OCI-LY7 (cell line): ENCODE data around the gene RRP36. TPM values are rescaled to one million over a fixed set of nuclear protein-coding genes. Genes with fewer than 3 reads are reported as not detected.

Source experiments
- BruUV-seq: library from RNA; stranded (reverse); fragments of 400-500 nt; replicated peaks from 2 replicates; lab custom pipeline; 2021; lab: Mats Ljungman, UMichigan
- CTCF ChIA-PET: fragments of 300-600 bp; sonication (Branson Sonifier 250); formaldehyde crosslinking; loops from one replicate; lab custom pipeline; 2022; ENCODE audit warnings: antibody characterized with exemption; ENCODE audit not compliant: unreplicated experiment; lab: Charles Lee
- POLR2A ChIA-PET: fragments of 300-600 bp; sonication (Branson Sonifier 250); formaldehyde crosslinking; loops from one replicate; lab custom pipeline; 2022; ENCODE audit warnings: antibody characterized with exemption; lab: Charles Lee
- DNase-seq: peaks from one replicate; pipeline ENCODE4 v3.0.0-alpha.2; 2015; ENCODE audit warnings: low spot score
- H2AFZ ChIP-seq: fragments of 200-600 bp; sonication (generic), shearing (Covaris generic); 2 replicates; pipeline ENCODE4 v1.6.1; 2014; ENCODE audit warnings: mild to moderate bottlenecking, antibody characterized with exemption, low read length, moderate library complexity
- H3K27ac ChIP-seq: fragments of 200-600 bp; sonication (generic); 2 replicates; pipeline ENCODE4 v1.5.1; 2014; ENCODE audit warnings: mixed run types, low read depth, mild to moderate bottlenecking, moderate library complexity, low read length, inconsistent platforms; ENCODE audit not compliant: poor library complexity, severe bottlenecking
- H3K36me3 ChIP-seq: fragments of 200-600 bp; sonication (generic); 2 replicates; pipeline ENCODE4 v1.6.1; 2014; ENCODE audit warnings: mild to moderate bottlenecking, antibody characterized with exemption, low read length, moderate library complexity, mixed read lengths; ENCODE audit not compliant: insufficient read depth
- H3K4me1 ChIP-seq: fragments of 200-600 bp; sonication (generic); 2 replicates; pipeline ENCODE4 v1.5.1; 2014; ENCODE audit warnings: mild to moderate bottlenecking, low read length; ENCODE audit not compliant: insufficient read depth, poor library complexity, severe bottlenecking
- H3K4me2 ChIP-seq: fragments of 200-600 bp; sonication (generic); 2 replicates; pipeline ENCODE4 v1.6.1; 2014; ENCODE audit warnings: mild to moderate bottlenecking, low read length
- H3K4me3 ChIP-seq: fragments of 200-600 bp; sonication (generic); 2 replicates; pipeline ENCODE4 v1.5.1; 2014; ENCODE audit warnings: mild to moderate bottlenecking, low read depth, low read length; ENCODE audit not compliant: poor library complexity, severe bottlenecking
- H3K79me2 ChIP-seq: fragments of 200-600 bp; sonication (generic); 2 replicates; pipeline ENCODE4 v1.6.1; 2016; ENCODE audit warnings: low read depth, mild to moderate bottlenecking, low read length, moderate library complexity, mixed read lengths; ENCODE audit not compliant: insufficient read depth
- H3K9me2 ChIP-seq: fragments of 200-600 bp; sonication (generic); 2 replicates; pipeline ENCODE4 v1.6.1; 2016; ENCODE audit warnings: mild to moderate bottlenecking, low read length, mixed read lengths; ENCODE audit not compliant: insufficient read depth
- H3K9me3 ChIP-seq: fragments of 200-600 bp; sonication (generic); 2 replicates; pipeline ENCODE4 v1.6.1; 2014; ENCODE audit warnings: mild to moderate bottlenecking, mixed run types, low read length, mixed read lengths
- H4K20me1 ChIP-seq: fragments of 200-600 bp; sonication (generic); 2 replicates; pipeline ENCODE4 v1.6.1; 2014; ENCODE audit warnings: mild to moderate bottlenecking, antibody characterized with exemption, low read length, moderate library complexity, mixed read lengths; ENCODE audit not compliant: insufficient read depth
- CTCF ChIP-seq: fragments of 200-600 bp; sonication (generic); conservative IDR thresholded peaks from 2 replicates; pipeline ENCODE4 v1.5.1; 2014; ENCODE audit warnings: mild to moderate bottlenecking, antibody characterized with exemption, low read length, moderate library complexity, mixed read lengths
- EZH2phosphoT487 ChIP-seq: fragments of 200-600 bp; sonication (generic); IDR thresholded peaks from 2 replicates; pipeline ENCODE4 v1.6.1; 2018; ENCODE audit warnings: low read depth, borderline replicate concordance, mild to moderate bottlenecking, mixed run types, antibody characterized with exemption, low read length, moderate library complexity, mixed read lengths
- intact Hi-C: fragments of 100-400 bp; cut with micrococcal nuclease; formaldehyde crosslinking; loops from one replicate; pipeline ENCODE4 v1.10.0; 2022; ENCODE audit not compliant: unreplicated experiment
- total RNA-seq, 2 experiments: library from RNA; depleted of rRNA in 1 of 2; stranded (reverse); fragments of >200 nt in 1 of 2; shearing (Covaris generic) in 1 of 2; gene quantifications; 2 replicates each; pipeline ENCODE4 v1.2.3, GENCODE V29; 2014 to 2022

The RRP36 gene
- total RNA-seq, 2 experiments from 2014 or later: 61.1 to 75.9 TPM

GRCh38 chr6:42988486-42989020 is 32.9 kb upstream of the RRP36 start:
- no TSS peak for BruUV-seq
- TF ChIP-seq EZH2phosphoT487 (no peak), CTCF (no peak)
- intact Hi-C loops: no loop called here

GRCh38 chr6:42989923-42990322 is 31.5 kb upstream of the RRP36 start:
- Histone ChIP-seq H3K4me2 (no peak overlapping the region), H3K9me2 (no peaks in the 10 kb centered on the region), H3K36me3 (peaks cover 20% of the 10 kb centered on the region; the same call in 1 of the 2 replicates), H2AFZ (no peak overlapping the region), H3K4me3 (no peak overlapping the region), H3K27ac (no peak overlapping the region), H3K4me1 (peaks cover 10% of the 10 kb centered on the region), H4K20me1 (no peaks in the 10 kb centered on the region), H3K79me2 (peaks cover 7% of the 10 kb centered on the region; the same call in 1 of the 2 replicates), H3K9me3 (no peaks in the 10 kb centered on the region)
- intact Hi-C loops: no loop called here
- ChIA-PET CTCF (no interaction called here), POLR2A (interaction anchor here (0.7 kb wide), 1 partner anchor 742 kb away, joined by 4 read pairs; no protein-coding TSS in a partner anchor)
- BruUV-seq: no TSS peak
- DNase-seq: no peak
- TF ChIP-seq CTCF (no peak), EZH2phosphoT487 (no peak)

More at GRCh38 chr6:42988486-42989020, 32.9 kb upstream of the RRP36 start:
- H3K9me2 ChIP-seq: no peaks in the 10 kb centered on the region
- H4K20me1 ChIP-seq: no peaks in the 10 kb centered on the region
- ChIA-PET POLR2A (interaction anchor here (1.6 kb wide), 1 partner anchor 24 kb away, joined by 3 read pairs; no protein-coding TSS in a partner anchor), CTCF (interaction anchor here (0.9 kb wide), 1 partner anchor 183 kb away, joined by 3 read pairs; no protein-coding TSS in a partner anchor)
- no peak overlapping the region for H2AFZ ChIP-seq
- H3K4me3 ChIP-seq: no peak overlapping the region
- no peak overlapping the region for H3K27ac ChIP-seq
- no peak overlapping the region for H3K4me2 ChIP-seq
- no peak for DNase-seq
- peaks cover 20% of the 10 kb centered on the region; the same call in 1 of the 2 replicates for H3K36me3 ChIP-seq
- no peaks in the 10 kb centered on the region for H3K9me3 ChIP-seq
- peaks cover 15% of the 10 kb centered on the region for H3K4me1 ChIP-seq
- H3K79me2 ChIP-seq: peaks cover 7% of the 10 kb centered on the region; the same call in 1 of the 2 replicates

- ChIA-PET POLR2A (no interaction called here), CTCF (no interaction called here)
- TF ChIP-seq EZH2phosphoT487 (no peak), CTCF (no peak)
Measured at GRCh38 chr6:42993445-42993844, 28.0 kb upstream of the RRP36 start.

More at GRCh38 chr6:42993445-42993844, 28.0 kb upstream of the RRP36 start:
- Histone ChIP-seq H2AFZ (no peak overlapping the region), H3K4me1 (no peaks in the 10 kb centered on the region), H3K4me3 (no peak overlapping the region), H3K79me2 (no peaks in the 10 kb centered on the region), H3K4me2 (no peak overlapping the region), H4K20me1 (no peaks in the 10 kb centered on the region), H3K9me2 (no peaks in the 10 kb centered on the region), H3K27ac (no peak overlapping the region), H3K36me3 (peaks cover 20% of the 10 kb centered on the region; the same call in 1 of the 2 replicates), H3K9me3 (no peaks in the 10 kb centered on the region)
- no TSS peak for BruUV-seq
- DNase-seq: no peak
- intact Hi-C loops: no loop called here
